NCI-H1105 treated with DMSO at 0.1 percent for 48 hours (cell line): ENCODE results near the gene HOXC12.

Source experiments
- DNase-seq: peaks from one replicate; lab custom pipeline; 2025; lab: John Stamatoyannopoulos, UW

The HOXC12 gene

GRCh38 chr12:53983950-53984572 is 29.4 kb downstream of the HOXC12 start:
- no peak for DNase-seq

GRCh38 chr12:53984901-53985691 is 30.4 kb downstream of the HOXC12 start, which contains the start of gene HOXC10:
Gene HOXC10 (plus strand): TSS chr12:53985146. CDS start chr12:53985260, 114 bp downstream.
- peak; percentile 92 for DNase-seq

GRCh38 chr12:53985692-53985993 is 30.9 kb downstream of the HOXC12 start:
- DNase-seq = no peak

GRCh38 chr12:53985994-53986685 is 31.4 kb downstream of the HOXC12 start:
- no peak for DNase-seq

GRCh38 chr12:53986686-53987483 is 32.2 kb downstream of the HOXC12 start:
- no peak for DNase-seq

- DNase-seq = no peak
Observed at GRCh38 chr12:53987787-53988230, 33.1 kb downstream of the HOXC12 start.

GRCh38 chr12:53988541-53989226 is 34.0 kb downstream of the HOXC12 start:
- no peak for DNase-seq

- DNase-seq = no peak
Observed at GRCh38 chr12:53989227-53990113, 34.8 kb downstream of the HOXC12 start.

- DNase-seq = no peak
Observed at GRCh38 chr12:53990311-53991076, 35.8 kb downstream of the HOXC12 start.

- DNase-seq = no peak
Observed at GRCh38 chr12:53991077-53991460, 36.4 kb downstream of the HOXC12 start.

- DNase-seq = no peak
Observed at GRCh38 chr12:53992377-53992889, 37.7 kb downstream of the HOXC12 start.

- DNase-seq = no peak
Observed at GRCh38 chr12:53993162-53994008, 38.7 kb downstream of the HOXC12 start.

GRCh38 chr12:53994009-53994263 is 39.2 kb downstream of the HOXC12 start:
- DNase-seq = no peak

GRCh38 chr12:53994264-53995001 is 39.7 kb downstream of the HOXC12 start:
- no peak for DNase-seq

- no peak for DNase-seq
Observed at GRCh38 chr12:53995002-53995377, 40.3 kb downstream of the HOXC12 start.

- peak; percentile 40 for DNase-seq
Observed at GRCh38 chr12:53995378-53996239, 40.9 kb downstream of the HOXC12 start.
